Activated naive CD8-positive, alpha-beta T cell treated with anti-CD3 and anti-CD28 coated beads for 36 hours (primary cell): ENCODE results near the gene ITIH5. TPM values are rescaled to one million over a fixed set of nuclear protein-coding genes. Genes with fewer than 3 reads are reported as not detected.

ENCODE experiments used
- DNase-seq: peaks from one replicate; pipeline ENCODE4 v3.0.0; 2021
- H3K27ac Mint-ChIP-seq: one replicate; pipeline ENCODE4 v1.8.0; 2022; ENCODE audit warnings: mild to moderate bottlenecking, moderate library complexity, mixed read lengths
- H3K27me3 Mint-ChIP-seq: one replicate; pipeline ENCODE4 v1.8.0; 2022; ENCODE audit warnings: mild to moderate bottlenecking, mixed read lengths
- H3K36me3 Mint-ChIP-seq: one replicate; pipeline ENCODE4 v1.8.0; 2021; ENCODE audit warnings: mild to moderate bottlenecking, mixed read lengths
- H3K4me1 Mint-ChIP-seq: one replicate; pipeline ENCODE4 v1.8.0; 2021; ENCODE audit warnings: mixed read lengths
- H3K4me3 Mint-ChIP-seq: one replicate; pipeline ENCODE4 v1.8.0; 2022; ENCODE audit warnings: mild to moderate bottlenecking, moderate library complexity, mixed read lengths
- H3K9me3 Mint-ChIP-seq: one replicate; pipeline ENCODE4 v1.8.0; 2022; ENCODE audit warnings: mixed read lengths
- total RNA-seq, 2 experiments: library from RNA; stranded (reverse); gene quantifications; one replicate each; pipeline ENCODE4 v1.2.3, GENCODE V29; 2021

ITIH5 gene
- total RNA-seq, 2 experiments from 2014 or later = not detected

DNA sequence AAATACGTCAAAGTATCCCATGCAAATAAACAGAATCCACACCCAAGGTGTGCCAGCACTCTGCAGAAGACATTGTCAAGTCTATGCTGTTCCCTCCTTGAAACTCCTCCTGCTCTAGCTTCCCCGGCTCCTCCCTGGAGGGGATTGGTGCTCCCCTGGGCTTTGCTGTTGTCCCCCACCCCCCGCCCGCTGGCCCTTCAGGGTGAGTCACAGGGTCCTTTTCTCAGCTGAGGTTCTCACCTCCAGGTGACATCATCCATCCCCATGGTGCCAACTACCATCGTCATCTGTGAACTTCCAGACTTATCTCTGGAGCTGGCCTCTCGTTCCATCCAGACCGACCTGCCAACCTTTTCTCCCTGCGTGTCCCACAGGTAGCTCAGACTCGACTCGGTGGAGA lies 77.0 kb downstream of the ITIH5 start:
- H3K9me3 Mint-ChIP-seq = no peaks in the 10 kb centered on the region
- H3K27me3 Mint-ChIP-seq = no peaks in the 10 kb centered on the region
- H3K4me3 Mint-ChIP-seq = no peak overlapping the region
- H3K36me3 Mint-ChIP-seq = no peaks in the 10 kb centered on the region
- peaks cover 11% of the 10 kb centered on the region for H3K4me1 Mint-ChIP-seq
- no peak overlapping the region for H3K27ac Mint-ChIP-seq
- no peak for DNase-seq

GRCh38 chr10:7587865-7588188 lies 78.9 kb downstream of the ITIH5 start:
- Mint-ChIP-seq H3K9me3 (no peaks in the 10 kb centered on the region), H3K4me3 (no peak overlapping the region), H3K27ac (no peak overlapping the region), H3K27me3 (no peaks in the 10 kb centered on the region), H3K4me1 (peaks cover 12% of the 10 kb centered on the region), H3K36me3 (no peaks in the 10 kb centered on the region)
- DNase-seq = no peak

GRCh38 chr10:7587168-7587864 lies 79.5 kb downstream of the ITIH5 start:
- H3K4me1 Mint-ChIP-seq = peaks cover 12% of the 10 kb centered on the region
- H3K27ac Mint-ChIP-seq = no peak overlapping the region
- no peak overlapping the region for H3K4me3 Mint-ChIP-seq
- no peaks in the 10 kb centered on the region for H3K27me3 Mint-ChIP-seq
- H3K9me3 Mint-ChIP-seq = no peaks in the 10 kb centered on the region
- no peaks in the 10 kb centered on the region for H3K36me3 Mint-ChIP-seq
- no peak for DNase-seq

GRCh38 chr10:7585228-7585627 lies 81.5 kb downstream of the ITIH5 start:
- Mint-ChIP-seq H3K4me1 (peaks cover 6% of the 10 kb centered on the region), H3K27me3 (no peaks in the 10 kb centered on the region), H3K27ac (no peak overlapping the region), H3K9me3 (no peaks in the 10 kb centered on the region), H3K36me3 (no peaks in the 10 kb centered on the region), H3K4me3 (no peak overlapping the region)
- DNase-seq = no peak

DNA sequence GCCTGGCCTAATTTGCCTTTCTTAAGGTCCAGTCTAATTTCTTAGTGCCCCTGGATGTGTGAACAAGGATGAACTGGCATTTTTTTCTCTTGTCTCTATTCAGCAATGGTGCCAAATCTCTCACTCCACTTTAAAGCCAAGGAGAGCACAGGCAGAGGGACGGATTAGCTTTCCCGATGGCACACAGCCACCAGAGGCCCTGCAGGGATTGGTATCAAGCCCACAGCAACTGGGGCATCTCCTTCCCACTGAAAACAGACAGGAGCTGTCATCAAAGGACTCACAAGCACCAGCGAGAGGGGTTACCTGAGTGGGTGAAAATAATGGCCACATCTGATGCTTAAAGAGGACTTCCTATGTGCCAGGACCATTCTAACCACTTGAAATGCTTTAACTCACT lies 83.1 kb downstream of the ITIH5 start:
- peaks cover 6% of the 10 kb centered on the region for H3K4me1 Mint-ChIP-seq
- no peaks in the 10 kb centered on the region for H3K27me3 Mint-ChIP-seq
- no peaks in the 10 kb centered on the region for H3K36me3 Mint-ChIP-seq
- no peaks in the 10 kb centered on the region for H3K9me3 Mint-ChIP-seq
- no peak for DNase-seq
- no peak overlapping the region for H3K4me3 Mint-ChIP-seq
- H3K27ac Mint-ChIP-seq = no peak overlapping the region

- no peak overlapping the region for H3K4me3 Mint-ChIP-seq
- no peaks in the 10 kb centered on the region for H3K9me3 Mint-ChIP-seq
- peaks cover 6% of the 10 kb centered on the region for H3K4me1 Mint-ChIP-seq
These were observed 86.2 kb downstream of the ITIH5 start for GRCh38 chr10:7580520-7580919.

GRCh38 chr10:7579681-7580080 lies 87.1 kb downstream of the ITIH5 start:
- H3K27ac Mint-ChIP-seq = no peak overlapping the region
- DNase-seq = no peak
- H3K27me3 Mint-ChIP-seq = no peaks in the 10 kb centered on the region
- peaks cover under 1% of the 10 kb centered on the region for H3K4me1 Mint-ChIP-seq
- no peak overlapping the region for H3K4me3 Mint-ChIP-seq
- no peaks in the 10 kb centered on the region for H3K36me3 Mint-ChIP-seq
- H3K9me3 Mint-ChIP-seq = no peaks in the 10 kb centered on the region

More at GRCh38 chr10:7580520-7580919, 86.2 kb downstream of the ITIH5 start:
- Mint-ChIP-seq H3K27me3 (no peaks in the 10 kb centered on the region), H3K27ac (no peak overlapping the region), H3K36me3 (no peaks in the 10 kb centered on the region)
- no peak for DNase-seq

DNA sequence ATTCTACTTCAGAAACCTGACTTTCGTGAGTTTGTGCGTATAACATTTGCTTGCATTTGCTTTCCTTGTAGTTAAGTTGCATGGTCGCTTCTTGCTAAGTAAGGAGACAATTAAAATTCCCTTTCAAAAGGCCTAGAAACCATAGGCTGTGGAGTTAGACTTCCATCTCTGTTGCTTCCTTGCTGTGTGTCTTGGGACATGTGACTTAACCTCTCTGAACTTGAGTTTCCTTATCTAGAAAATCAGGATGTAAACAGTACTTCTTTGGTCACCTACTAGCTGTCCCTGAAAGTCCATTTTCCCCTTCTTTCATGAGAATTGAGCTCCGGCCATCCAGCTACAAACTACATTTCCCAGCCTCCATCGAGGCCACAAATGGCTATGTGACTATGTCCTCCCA lies 89.2 kb downstream of the ITIH5 start:
- H3K9me3 Mint-ChIP-seq = no peaks in the 10 kb centered on the region
- H3K4me3 Mint-ChIP-seq = no peak overlapping the region
- H3K36me3 Mint-ChIP-seq = no peaks in the 10 kb centered on the region
- no peak overlapping the region for H3K27ac Mint-ChIP-seq
- H3K4me1 Mint-ChIP-seq = no peaks in the 10 kb centered on the region
- no peak for DNase-seq
- H3K27me3 Mint-ChIP-seq = no peaks in the 10 kb centered on the region

- no peaks in the 10 kb centered on the region for H3K36me3 Mint-ChIP-seq
- H3K4me3 Mint-ChIP-seq = no peak overlapping the region
- no peak for DNase-seq
- no peak overlapping the region for H3K27ac Mint-ChIP-seq
- H3K4me1 Mint-ChIP-seq = no peaks in the 10 kb centered on the region
- no peaks in the 10 kb centered on the region for H3K9me3 Mint-ChIP-seq
- no peaks in the 10 kb centered on the region for H3K27me3 Mint-ChIP-seq
These were observed 89.6 kb downstream of the ITIH5 start for GRCh38 chr10:7577176-7577575.

DNA sequence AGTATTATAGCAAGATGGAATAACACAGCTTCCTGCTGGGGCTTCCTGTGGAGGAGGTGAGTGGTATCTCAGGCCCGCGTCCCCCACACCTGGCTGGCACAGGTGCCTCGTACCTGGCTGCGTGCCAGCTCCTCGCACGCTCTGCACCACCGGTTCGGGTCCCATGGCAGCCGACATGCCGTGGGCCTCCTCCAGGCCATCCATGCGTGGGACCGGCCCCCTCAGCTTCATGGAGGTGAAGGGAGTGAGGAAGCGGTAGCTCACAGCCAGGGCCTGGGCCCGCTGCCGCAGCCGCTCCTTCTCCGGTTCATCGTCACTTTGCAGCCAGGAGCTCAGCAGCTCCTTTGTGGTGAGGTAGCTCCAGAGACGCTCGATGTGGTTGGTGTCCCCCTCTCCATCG lies 90.4 kb downstream of the ITIH5 start:
- Mint-ChIP-seq H3K4me3 (no peak overlapping the region), H3K27ac (no peak overlapping the region), H3K4me1 (no peaks in the 10 kb centered on the region), H3K9me3 (no peaks in the 10 kb centered on the region), H3K36me3 (no peaks in the 10 kb centered on the region), H3K27me3 (no peaks in the 10 kb centered on the region)
- no peak for DNase-seq

- no peak for DNase-seq
- Mint-ChIP-seq H3K4me3 (no peak overlapping the region), H3K27ac (no peak overlapping the region), H3K27me3 (no peaks in the 10 kb centered on the region), H3K36me3 (no peaks in the 10 kb centered on the region), H3K4me1 (no peaks in the 10 kb centered on the region), H3K9me3 (no peaks in the 10 kb centered on the region)
These were observed 94.4 kb downstream of the ITIH5 start for GRCh38 chr10:7572391-7572790.

DNA sequence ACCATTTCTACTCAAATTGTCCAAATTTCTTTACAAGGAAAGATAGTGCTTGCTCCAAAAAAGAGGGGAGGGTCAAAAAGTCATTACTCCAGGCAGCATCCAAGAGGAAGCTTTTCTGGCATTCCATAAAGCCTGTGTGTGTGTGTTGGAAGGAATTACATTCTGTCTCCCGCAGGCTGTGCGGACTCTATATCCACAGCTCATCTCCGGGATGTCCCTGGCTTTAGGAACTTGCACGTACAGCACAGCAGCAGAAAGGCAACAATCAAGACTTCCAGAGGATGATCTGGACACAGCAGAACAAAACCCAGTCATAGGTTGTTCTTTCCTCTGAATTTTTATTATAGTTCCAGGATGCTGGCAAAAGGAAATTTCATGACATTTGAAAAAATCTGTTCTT lies 94.8 kb downstream of the ITIH5 start:
- no peaks in the 10 kb centered on the region for H3K36me3 Mint-ChIP-seq
- no peaks in the 10 kb centered on the region for H3K4me1 Mint-ChIP-seq
- H3K27ac Mint-ChIP-seq = no peak overlapping the region
- no peak for DNase-seq
- H3K27me3 Mint-ChIP-seq = no peaks in the 10 kb centered on the region
- H3K4me3 Mint-ChIP-seq = no peak overlapping the region
- H3K9me3 Mint-ChIP-seq = no peaks in the 10 kb centered on the region

- no peaks in the 10 kb centered on the region for H3K27me3 Mint-ChIP-seq
- no peaks in the 10 kb centered on the region for H3K9me3 Mint-ChIP-seq
- H3K4me1 Mint-ChIP-seq = no peaks in the 10 kb centered on the region
- no peaks in the 10 kb centered on the region for H3K36me3 Mint-ChIP-seq
- no peak overlapping the region for H3K4me3 Mint-ChIP-seq
- no peak overlapping the region for H3K27ac Mint-ChIP-seq
- DNase-seq = no peak
These were observed 98.7 kb downstream of the ITIH5 start for GRCh38 chr10:7567911-7568620.

DNA sequence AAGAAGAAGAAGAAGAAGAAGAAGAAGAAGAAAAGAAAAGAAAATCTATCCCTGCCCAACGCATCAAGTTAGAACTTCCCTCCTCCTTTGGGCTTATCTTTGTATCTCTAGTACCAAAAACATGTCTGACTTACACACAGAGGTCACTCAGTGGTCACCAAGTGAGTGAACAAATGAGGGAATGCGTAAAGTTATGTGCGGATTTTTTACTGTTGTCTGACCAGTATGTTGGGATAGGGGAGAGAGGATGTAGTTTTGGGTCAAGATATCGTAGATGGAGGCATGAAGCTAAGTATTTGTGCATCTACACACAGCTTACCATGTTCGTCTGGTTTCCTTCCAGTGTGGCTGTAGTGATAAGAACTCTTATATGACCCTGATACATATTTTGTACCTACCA lies 99.9 kb downstream of the ITIH5 start:
- H3K4me1 Mint-ChIP-seq = no peaks in the 10 kb centered on the region
- H3K9me3 Mint-ChIP-seq = no peaks in the 10 kb centered on the region
- H3K27me3 Mint-ChIP-seq = no peaks in the 10 kb centered on the region
- no peak overlapping the region for H3K4me3 Mint-ChIP-seq
- H3K36me3 Mint-ChIP-seq = no peaks in the 10 kb centered on the region
- no peak for DNase-seq
- H3K27ac Mint-ChIP-seq = no peak overlapping the region

DNA sequence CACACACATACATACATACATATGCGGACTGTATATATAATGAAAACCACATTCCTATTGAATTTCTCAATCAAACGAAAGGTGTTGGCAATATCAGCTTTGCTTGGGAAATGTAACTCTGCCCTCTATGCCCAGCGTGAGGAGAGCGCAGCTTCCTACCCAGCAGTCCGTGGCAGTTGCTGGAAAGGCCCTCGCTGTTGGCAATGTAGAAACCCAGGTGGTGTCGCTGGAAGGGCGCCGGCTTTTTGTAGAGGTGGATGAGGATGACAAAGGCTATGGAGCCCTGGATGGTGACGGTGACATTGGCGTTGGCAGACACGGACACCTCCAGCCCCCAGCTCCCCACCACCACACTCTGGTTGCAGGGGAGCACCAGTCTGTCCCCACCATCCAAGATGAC lies 100.9 kb downstream of the ITIH5 start:
- H3K27ac Mint-ChIP-seq = no peak overlapping the region
- DNase-seq = no peak
- H3K4me3 Mint-ChIP-seq = no peak overlapping the region
- no peaks in the 10 kb centered on the region for H3K27me3 Mint-ChIP-seq
- H3K4me1 Mint-ChIP-seq = no peaks in the 10 kb centered on the region
- H3K36me3 Mint-ChIP-seq = no peaks in the 10 kb centered on the region
- H3K9me3 Mint-ChIP-seq = no peaks in the 10 kb centered on the region

GRCh38 chr10:7563770-7564169 lies 103.0 kb downstream of the ITIH5 start:
- DNase-seq = no peak
- H3K27me3 Mint-ChIP-seq = no peaks in the 10 kb centered on the region
- H3K4me3 Mint-ChIP-seq = no peak overlapping the region
- no peaks in the 10 kb centered on the region for H3K9me3 Mint-ChIP-seq
- H3K4me1 Mint-ChIP-seq = no peaks in the 10 kb centered on the region
- H3K27ac Mint-ChIP-seq = no peak overlapping the region
- H3K36me3 Mint-ChIP-seq = no peaks in the 10 kb centered on the region
